H9 (cell line): Measurements from ENCODE around the gene TNFRSF18. TPM values are rescaled to one million over a fixed set of nuclear protein-coding genes. Genes with fewer than 3 reads are reported as not detected.

Experiments
- DNase-seq: peaks from one replicate; pipeline ENCODE4 v3.0.0-alpha.2; 2017
- H2AFZ ChIP-seq: one replicate; pipeline ENCODE4 v1.6.1; 2013; ENCODE audit warnings: mild to moderate bottlenecking, low read length, control low read depth, moderate library complexity
- H2AK5ac ChIP-seq: 2 replicates; pipeline ENCODE4 v1.6.1; 2013; ENCODE audit warnings: low read length, control low read depth, mixed read lengths; ENCODE audit not compliant: insufficient read length
- H2BK120ac ChIP-seq: one replicate; pipeline ENCODE4 v1.6.1; 2013; ENCODE audit warnings: low read depth, mild to moderate bottlenecking, low read length, control low read depth, inconsistent platforms; ENCODE audit not compliant: poor library complexity, severe bottlenecking
- H2BK12ac ChIP-seq: 2 replicates; pipeline ENCODE4 v1.6.1; 2013; ENCODE audit warnings: low read length, control low read depth, mixed read lengths, low read depth; ENCODE audit not compliant: insufficient read length
- H2BK15ac ChIP-seq: 2 replicates; pipeline ENCODE4 v1.6.1; 2013; ENCODE audit warnings: low read depth, low read length, control low read depth
- H2BK20ac ChIP-seq: one replicate; pipeline ENCODE4 v1.6.1; 2013; ENCODE audit warnings: low read depth, mild to moderate bottlenecking, low read length, control low read depth, inconsistent platforms; ENCODE audit not compliant: poor library complexity, severe bottlenecking
- H2BK5ac ChIP-seq: 2 replicates; pipeline ENCODE4 v1.6.1; 2013; ENCODE audit warnings: low read length, control low read depth, mixed read lengths; ENCODE audit not compliant: insufficient read length
- H3K14ac ChIP-seq: 2 replicates; pipeline ENCODE4 v1.6.1; 2013; ENCODE audit warnings: low read length, control low read depth; ENCODE audit not compliant: insufficient read depth
- H3K18ac ChIP-seq: 2 replicates; pipeline ENCODE4 v1.6.1; 2013; ENCODE audit warnings: low read depth, mild to moderate bottlenecking, mixed read lengths, low read length, control low read depth; ENCODE audit not compliant: insufficient read length
- H3K23ac ChIP-seq: 2 replicates; pipeline ENCODE4 v1.6.1; 2013; ENCODE audit warnings: low read length, control low read depth, mixed read lengths, low read depth; ENCODE audit not compliant: insufficient read length
- H3K23me2 ChIP-seq: 2 replicates; pipeline ENCODE4 v1.6.1; 2013; ENCODE audit warnings: low read depth, mild to moderate bottlenecking, mixed read lengths, low read length, control low read depth; ENCODE audit not compliant: insufficient read length, poor library complexity, severe bottlenecking
- H3K27ac ChIP-seq: 2 replicates; pipeline ENCODE4 v1.5.1; 2013; ENCODE audit warnings: low read length, control low read depth, mixed read lengths, low read depth; ENCODE audit not compliant: insufficient read length
- H3K27me3 ChIP-seq: 2 replicates; pipeline ENCODE4 v1.6.1; 2013; ENCODE audit warnings: low read length, control low read depth, inconsistent platforms; ENCODE audit not compliant: insufficient read depth
- H3K4ac ChIP-seq: 2 replicates; pipeline ENCODE4 v1.6.1; 2013; ENCODE audit warnings: low read depth, mild to moderate bottlenecking, control low read depth, inconsistent platforms, low read length, moderate library complexity
- H3K4me1 ChIP-seq: 2 replicates; pipeline ENCODE4 v1.6.1; 2013; ENCODE audit warnings: low read length, control low read depth, inconsistent platforms; ENCODE audit not compliant: insufficient read depth
- H3K4me2 ChIP-seq: 2 replicates; pipeline ENCODE4 v1.6.1; 2013; ENCODE audit warnings: low read length, control low read depth, mixed read lengths; ENCODE audit not compliant: insufficient read length, insufficient read depth
- H3K56ac ChIP-seq: 2 replicates; pipeline ENCODE4 v1.6.1; 2013; ENCODE audit warnings: low read depth, mild to moderate bottlenecking, mixed read lengths, low read length, control low read depth; ENCODE audit not compliant: insufficient read length
- H3K79me1 ChIP-seq: 2 replicates; pipeline ENCODE4 v1.6.1; 2013; ENCODE audit warnings: low read depth, mild to moderate bottlenecking, moderate library complexity, low read length, control low read depth, inconsistent platforms; ENCODE audit not compliant: insufficient read depth, poor library complexity, severe bottlenecking
- H3K79me2 ChIP-seq: 2 replicates; pipeline ENCODE4 v1.6.1; 2013; ENCODE audit warnings: low read length, control low read depth, inconsistent platforms; ENCODE audit not compliant: insufficient read depth
- H3K9ac ChIP-seq: 2 replicates; pipeline ENCODE4 v1.6.1; 2013; ENCODE audit warnings: low read length, control low read depth, mixed read lengths; ENCODE audit not compliant: insufficient read length; ENCODE audit errors: extremely low read depth
- H3K9me3 ChIP-seq: one replicate; pipeline ENCODE4 v1.6.1; 2013; ENCODE audit warnings: low read depth, low read length, inconsistent platforms; ENCODE audit not compliant: control insufficient read depth
- H3T11ph ChIP-seq: one replicate; pipeline ENCODE4 v1.6.1; 2013; ENCODE audit warnings: mild to moderate bottlenecking, low read length, control low read depth, inconsistent platforms
- H4K20me1 ChIP-seq: one replicate; pipeline ENCODE4 v1.6.1; 2013; ENCODE audit not compliant: control insufficient read depth, insufficient read length, insufficient read depth
- H4K5ac ChIP-seq: 2 replicates; pipeline ENCODE4 v1.6.1; 2013; ENCODE audit warnings: low read depth, mild to moderate bottlenecking, mixed read lengths, low read length, control low read depth; ENCODE audit not compliant: insufficient read length
- H4K8ac ChIP-seq: replicated peaks from 2 replicates; pipeline ENCODE4 v1.6.1; 2013; ENCODE audit warnings: low read length, control low read depth, mixed read lengths, low read depth; ENCODE audit not compliant: insufficient read length
- H4K91ac ChIP-seq: 2 replicates; pipeline ENCODE4 v1.6.1; 2013; ENCODE audit warnings: low read depth, mild to moderate bottlenecking, moderate library complexity, mixed read lengths, low read length, control low read depth; ENCODE audit not compliant: insufficient read length
- H3K27ac Mint-ChIP-seq, 3 experiments: 2 replicates in 2 of 3; 3 replicates in 1 of 3; pipeline ENCODE4 v1.8.0; 2020 to 2021; ENCODE audit warnings: mixed read lengths in 3 of 3, mild to moderate bottlenecking in 1 of 3, moderate library complexity in 1 of 3
- H3K27me3 Mint-ChIP-seq: 2 replicates; pipeline ENCODE4 v1.8.0; 2021; ENCODE audit warnings: low read depth, mild to moderate bottlenecking, moderate library complexity, mixed read lengths
- H3K36me3 Mint-ChIP-seq, 3 experiments: 2 replicates in 2 of 3; 3 replicates in 1 of 3; pipeline ENCODE4 v1.8.0; 2020 to 2021; ENCODE audit warnings: low read depth in 3 of 3, mixed read lengths in 3 of 3; ENCODE audit not compliant: insufficient read depth in 1 of 3
- H3K4me1 Mint-ChIP-seq, 2 experiments: 2 replicates each; pipeline ENCODE4 v1.8.0; 2020; ENCODE audit warnings: mixed read lengths in 2 of 2
- H3K4me3 Mint-ChIP-seq, 2 experiments: 2 replicates in 1 of 2; 3 replicates in 1 of 2; pipeline ENCODE4 v1.8.0; 2020 to 2021; ENCODE audit warnings: mild to moderate bottlenecking in 2 of 2, mixed read lengths in 2 of 2, moderate library complexity in 1 of 2
- H3K9me3 Mint-ChIP-seq, 2 experiments: 2 replicates in 1 of 2; 3 replicates in 1 of 2; pipeline ENCODE4 v1.8.0; 2020; ENCODE audit warnings: mild to moderate bottlenecking in 2 of 2, mixed read lengths in 2 of 2, moderate library complexity in 1 of 2
- CTCF ChIP-seq: fragments of 200-600 bp; sonication (generic); conservative IDR thresholded peaks from 3 replicates; pipeline ENCODE4 v1.8.0; 2021; ENCODE audit warnings: antibody characterized with exemption, mild to moderate bottlenecking
- WGBS: extraction: QIAGEN DNeasy Blood & Tissue Kit; methylation state at CpG from one replicate; pipeline ENCODE4 v1.1.7; 2013; ENCODE audit warnings: missing lambda C conversion rate, low lambda C conversion rate, mixed read lengths; ENCODE audit not compliant: insufficient read length; ENCODE audit errors: extremely low coverage; 5-methylcytosine and 5-hydroxymethylcytosine counted together
- total RNA-seq: library from RNA; stranded (reverse); gene quantifications from 2 replicates; pipeline ENCODE4 v1.2.1, GENCODE V29; 2021

Gene TNFRSF18
- total RNA-seq, 1 experiment from 2014 or later: 2.0 TPM

DNA sequence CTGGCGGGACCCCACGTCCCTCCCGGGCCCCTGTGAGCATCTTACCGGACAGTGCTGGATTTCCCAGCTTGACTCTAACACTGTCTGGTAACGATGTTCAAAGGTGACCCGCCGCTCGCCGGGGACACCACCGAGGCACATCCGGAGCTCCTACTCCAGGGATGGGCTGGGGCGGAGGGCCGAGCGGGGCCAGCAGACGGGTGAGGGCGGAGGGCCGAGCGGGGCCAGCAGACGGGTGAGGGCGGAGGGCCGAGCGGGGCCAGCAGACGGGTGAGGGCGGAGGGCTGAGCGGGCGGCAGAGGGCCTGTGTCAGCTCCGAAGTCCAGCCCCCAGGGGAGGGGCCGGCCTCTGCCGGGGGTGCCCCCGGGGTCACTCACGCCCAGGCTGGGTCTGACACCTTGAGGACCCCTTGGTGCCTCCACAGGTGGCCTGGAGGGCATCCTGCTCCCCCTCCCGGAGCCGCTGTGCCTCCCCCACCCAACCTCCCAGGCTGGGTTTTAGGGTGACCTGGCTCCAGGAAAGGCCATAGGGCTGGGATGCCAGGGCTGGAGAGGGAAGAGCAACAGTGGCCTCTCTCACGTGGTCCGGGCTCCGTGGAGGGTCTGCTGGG lies 38.4 kb downstream of the TNFRSF18 start:
- H3K56ac ChIP-seq: no peak overlapping the region
- no peak overlapping the region for H3K4me2 ChIP-seq
- Mint-ChIP-seq H3K9me3 (no peaks in the 10 kb centered on the region), H3K4me3 (no peak overlapping the region), H3K36me3 (peaks cover 0 to 9% (median 0%) of the 10 kb centered on the region in 3 experiments; a peak in 3 of 7 replicates), H3K4me1 (peaks cover 18 to 30% of the 10 kb centered on the region in 2 experiments), H3K27me3 (peaks cover 3% of the 10 kb centered on the region), H3K27ac (no peak overlapping the region)
- no peak overlapping the region for H3K4ac ChIP-seq
- H3K4me1 ChIP-seq: no peaks in the 10 kb centered on the region; the same call in 1 of the 2 replicates
- no peak overlapping the region for H3K27ac ChIP-seq
- H3K23me2 ChIP-seq: peaks cover 3% of the 10 kb centered on the region
- no peaks in the 10 kb centered on the region for H3K27me3 ChIP-seq
- no peak overlapping the region for H2BK20ac ChIP-seq
- H3T11ph ChIP-seq: no peak overlapping the region
- H2BK5ac ChIP-seq: no peak overlapping the region
- no peaks in the 10 kb centered on the region for H3K79me2 ChIP-seq
- no peak overlapping the region for H4K5ac ChIP-seq
- H2BK12ac ChIP-seq: no peak overlapping the region
- H3K79me1 ChIP-seq: no peaks in the 10 kb centered on the region
- no peak overlapping the region for H2BK120ac ChIP-seq
- H3K23ac ChIP-seq: no peak overlapping the region
- no peaks in the 10 kb centered on the region for H3K9me3 ChIP-seq
- H3K18ac ChIP-seq: no peak overlapping the region
- WGBS: no CpG with 5 or more reads among the region's 36 CpGs
- no peak overlapping the region for H2AFZ ChIP-seq
- no peaks in the 10 kb centered on the region for H4K20me1 ChIP-seq
- no peak overlapping the region for H3K9ac ChIP-seq
- H3K14ac ChIP-seq: no peak overlapping the region
- no peak overlapping the region for H4K8ac ChIP-seq
- H4K91ac ChIP-seq: no peak overlapping the region
- no peak overlapping the region for H2AK5ac ChIP-seq
- no peak for TF ChIP-seq CTCF
- peak; percentile 19 for DNase-seq
- H2BK15ac ChIP-seq: no peak overlapping the region
